ENCODE measurements around the gene KLHL1.

KLHL1 gene

GRCh38 chr13:69912630-69913029 lies 195.6 kb downstream of the KLHL1 start:
- DNase-seq: no peak

DNA sequence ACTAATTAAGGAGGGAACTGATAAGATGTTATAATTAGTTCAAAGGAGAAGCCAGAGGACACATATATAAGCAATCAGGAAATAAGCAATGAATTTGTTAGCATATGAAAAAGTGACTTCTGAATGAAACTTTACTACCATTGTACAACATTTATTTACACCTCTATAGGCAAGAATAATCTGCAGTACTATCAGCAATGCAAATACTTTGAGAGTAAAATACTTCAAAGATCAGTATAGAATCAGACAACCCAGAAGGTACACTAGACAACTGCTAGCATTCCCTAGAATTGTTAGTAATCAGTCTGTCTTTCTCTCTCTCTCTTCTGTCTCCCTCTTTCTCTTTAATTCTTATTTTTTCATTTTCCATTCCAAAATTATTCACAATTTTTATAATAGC lies 197.5 kb downstream of the KLHL1 start:
- no peak for DNase-seq
- in situ Hi-C loops (cut with MboI; ENCODE audit: low pct_unique_long_range_greater_than_20kb, low sequenced_read_pairs): no loop called here

More at GRCh38 chr13:69912630-69913029, 195.6 kb downstream of the KLHL1 start:
- in situ Hi-C loops (cut with MboI; ENCODE audit: low pct_unique_long_range_greater_than_20kb, low sequenced_read_pairs): no loop called here

GRCh38 chr13:69904784-69905183 lies 203.5 kb downstream of the KLHL1 start:
- in situ Hi-C loops (cut with MboI; ENCODE audit: low pct_unique_long_range_greater_than_20kb, low sequenced_read_pairs): no loop called here
- no peak for DNase-seq

GRCh38 chr13:69903081-69903480 lies 205.2 kb downstream of the KLHL1 start:
- in situ Hi-C loops (cut with MboI; ENCODE audit: low pct_unique_long_range_greater_than_20kb, low sequenced_read_pairs): no loop called here
- DNase-seq: no peak

DNA sequence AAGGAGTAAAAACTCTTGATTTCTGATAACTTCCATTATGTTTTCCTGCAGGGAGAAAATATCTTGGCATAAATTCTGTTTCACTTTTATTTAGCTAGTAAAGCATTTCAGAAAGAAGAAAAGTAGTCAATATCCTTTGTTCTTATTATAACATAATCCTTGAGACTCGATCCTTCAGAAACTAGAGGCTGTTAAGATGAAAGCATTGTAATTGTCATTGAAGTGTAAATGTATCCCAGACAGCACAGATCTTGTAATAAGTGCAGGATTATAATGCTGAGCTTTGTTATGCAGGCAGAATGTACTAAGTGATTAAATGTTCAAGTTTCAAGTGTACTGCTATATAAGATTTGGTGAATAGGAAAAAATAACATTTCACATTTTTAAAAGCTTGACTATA lies 225.8 kb downstream of the KLHL1 start:
- in situ Hi-C loops (cut with MboI; ENCODE audit: low pct_unique_long_range_greater_than_20kb, low sequenced_read_pairs): no loop called here
- DNase-seq: no peak

- no peak for DNase-seq
- in situ Hi-C loops (cut with MboI; ENCODE audit: low pct_unique_long_range_greater_than_20kb, low sequenced_read_pairs): no loop called here
These were observed 228.3 kb downstream of the KLHL1 start for GRCh38 chr13:69879936-69880335.

- DNase-seq: no peak
- in situ Hi-C loops (cut with MboI; ENCODE audit: low pct_unique_long_range_greater_than_20kb, low sequenced_read_pairs): no loop called here
These were observed 235.8 kb downstream of the KLHL1 start for GRCh38 chr13:69872321-69873047.

DNA sequence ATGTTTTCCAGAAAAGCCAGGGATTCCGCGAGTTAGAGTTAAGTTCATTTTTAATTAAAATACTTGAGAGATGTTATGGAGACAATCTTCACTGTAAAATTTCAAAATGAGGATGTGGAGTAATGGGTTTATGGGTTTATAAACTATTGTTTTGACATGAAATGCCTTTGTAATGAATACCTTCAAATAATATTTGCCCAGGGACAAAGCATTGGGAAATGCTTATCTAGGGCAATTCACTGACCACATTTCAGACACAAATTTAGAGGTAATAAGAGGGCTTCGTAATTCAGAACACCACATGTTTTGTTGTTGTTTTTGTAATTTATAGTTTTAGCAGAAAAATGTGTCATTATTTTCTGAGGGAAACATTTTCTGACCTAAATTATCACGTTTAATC lies 241.7 kb downstream of the KLHL1 start:
- no peak for DNase-seq
- in situ Hi-C loops (cut with MboI; ENCODE audit: low pct_unique_long_range_greater_than_20kb, low sequenced_read_pairs): no loop called here

GRCh38 chr13:69857183-69857821 lies 250.9 kb downstream of the KLHL1 start:
- in situ Hi-C loops (cut with MboI; ENCODE audit: low pct_unique_long_range_greater_than_20kb, low sequenced_read_pairs): no loop called here
- peak; percentile 59 for DNase-seq

GRCh38 chr13:69856331-69856730 lies 251.9 kb downstream of the KLHL1 start:
- no peak for DNase-seq
- in situ Hi-C loops (cut with MboI; ENCODE audit: low pct_unique_long_range_greater_than_20kb, low sequenced_read_pairs): no loop called here

DNA sequence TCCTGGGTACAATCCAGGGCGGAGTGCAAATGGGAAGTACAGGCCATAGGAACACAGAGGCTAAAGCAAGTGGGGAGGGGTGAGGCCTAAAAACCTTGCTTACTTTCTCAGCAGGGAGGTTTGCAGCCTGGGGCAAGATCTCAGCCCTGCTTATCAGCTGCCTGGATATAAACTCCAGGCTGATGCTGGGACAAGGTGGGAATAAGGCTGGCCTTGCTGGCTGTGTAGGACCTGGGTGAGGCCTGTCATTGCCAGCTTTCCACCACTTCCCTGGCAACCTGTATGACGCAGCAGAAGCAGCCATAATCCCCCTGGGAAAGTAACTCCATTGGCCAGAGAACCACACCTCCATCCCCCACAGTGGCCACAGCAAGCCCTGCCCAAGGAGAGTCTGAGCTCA lies 279.7 kb downstream of the KLHL1 start:
- in situ Hi-C loops (cut with MboI; ENCODE audit: low pct_unique_long_range_greater_than_20kb, low sequenced_read_pairs): no loop called here
- no peak for DNase-seq

DNA sequence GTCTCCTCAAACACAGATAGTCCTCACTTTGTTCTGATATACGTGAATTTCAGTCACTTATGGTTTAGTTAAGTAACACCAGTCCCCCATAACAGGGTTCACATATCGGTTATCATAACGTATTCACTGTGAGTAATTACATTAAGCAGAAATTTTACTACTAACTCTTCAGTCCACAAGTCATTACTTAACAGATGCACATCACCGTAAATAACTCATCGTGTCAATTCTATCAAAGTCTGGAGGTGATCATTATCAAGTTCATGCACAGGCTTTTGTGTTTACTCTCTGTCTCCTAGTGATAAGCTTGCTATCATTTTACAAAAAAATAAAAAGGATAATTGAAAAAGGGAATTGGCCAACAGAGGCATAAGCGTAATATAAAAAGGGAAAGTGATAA lies 288.1 kb downstream of the KLHL1 start:
- in situ Hi-C loops (cut with MboI; ENCODE audit: low pct_unique_long_range_greater_than_20kb, low sequenced_read_pairs): no loop called here

DNA sequence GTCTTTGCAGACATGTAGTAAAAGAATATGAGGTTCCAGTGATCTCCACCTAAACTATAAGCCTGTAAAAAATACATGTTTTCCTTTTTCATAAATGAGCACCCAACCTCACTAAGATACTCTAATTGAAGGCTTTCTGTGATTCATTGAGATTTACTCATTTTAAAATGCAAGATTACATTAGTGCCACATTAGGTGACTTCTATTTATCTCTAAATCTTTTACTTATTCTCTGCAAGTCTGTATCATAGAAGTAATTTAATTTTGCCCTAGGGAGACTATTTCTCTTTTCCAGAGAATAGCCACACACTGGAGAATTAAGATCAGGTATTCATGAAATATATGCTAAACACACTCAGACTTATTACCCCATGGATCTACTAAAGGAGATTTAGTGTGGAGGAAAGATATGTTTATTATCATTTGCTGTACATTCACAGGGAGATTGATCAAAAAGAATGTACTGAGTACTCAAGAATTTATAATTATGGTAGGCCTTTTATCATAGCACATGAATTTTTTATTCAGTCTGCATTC lies 290.9 kb downstream of the KLHL1 start:
- in situ Hi-C loops (cut with MboI; ENCODE audit: low pct_unique_long_range_greater_than_20kb, low sequenced_read_pairs): no loop called here
- no peak for DNase-seq

More for the DNA sequence above, 288.1 kb downstream of the KLHL1 start:
- DNase-seq: no peak

DNA sequence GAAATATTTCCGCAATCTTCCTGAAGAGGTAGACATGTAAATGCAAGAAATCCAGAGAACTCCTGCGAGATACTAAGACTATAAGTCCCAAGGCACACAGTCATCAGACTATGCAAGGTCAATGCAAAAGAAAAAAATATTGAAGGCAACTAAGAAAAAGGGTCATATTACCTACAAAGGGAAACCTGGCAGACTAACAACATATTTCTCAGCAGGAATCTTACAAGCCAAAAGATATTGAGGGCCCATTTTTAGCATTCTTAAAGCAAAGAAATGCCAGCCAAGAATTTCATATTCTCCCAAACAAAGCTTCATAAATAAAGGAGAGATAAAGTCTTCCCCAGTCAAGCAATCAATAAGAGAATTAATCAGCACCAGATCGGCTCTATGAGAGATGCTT lies 299.1 kb downstream of the KLHL1 start:
- DNase-seq: no peak
- in situ Hi-C loops (cut with MboI; ENCODE audit: low pct_unique_long_range_greater_than_20kb, low sequenced_read_pairs): no loop called here

DNA sequence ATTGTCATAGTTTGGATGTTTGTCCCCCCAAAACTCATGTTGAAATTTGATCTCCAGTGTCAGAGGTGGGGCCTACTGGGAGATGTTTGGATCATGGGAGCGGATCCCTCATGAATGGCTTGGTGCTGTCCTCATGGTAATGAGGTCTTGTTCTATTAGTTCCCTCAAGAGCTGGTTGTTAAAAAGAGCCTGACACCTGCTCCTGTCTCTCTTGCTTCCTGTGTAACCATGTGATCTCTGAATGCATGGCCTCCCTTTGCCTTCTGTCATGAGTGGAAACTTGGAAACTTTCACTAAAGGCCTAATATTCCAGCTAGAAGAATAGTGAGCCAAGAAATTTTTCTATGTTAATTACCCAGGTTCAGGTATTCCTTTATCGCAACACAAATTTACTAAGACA lies 312.0 kb downstream of the KLHL1 start:
- DNase-seq: no peak
- in situ Hi-C loops (cut with MboI; ENCODE audit: low pct_unique_long_range_greater_than_20kb, low sequenced_read_pairs): no loop called here

DNA sequence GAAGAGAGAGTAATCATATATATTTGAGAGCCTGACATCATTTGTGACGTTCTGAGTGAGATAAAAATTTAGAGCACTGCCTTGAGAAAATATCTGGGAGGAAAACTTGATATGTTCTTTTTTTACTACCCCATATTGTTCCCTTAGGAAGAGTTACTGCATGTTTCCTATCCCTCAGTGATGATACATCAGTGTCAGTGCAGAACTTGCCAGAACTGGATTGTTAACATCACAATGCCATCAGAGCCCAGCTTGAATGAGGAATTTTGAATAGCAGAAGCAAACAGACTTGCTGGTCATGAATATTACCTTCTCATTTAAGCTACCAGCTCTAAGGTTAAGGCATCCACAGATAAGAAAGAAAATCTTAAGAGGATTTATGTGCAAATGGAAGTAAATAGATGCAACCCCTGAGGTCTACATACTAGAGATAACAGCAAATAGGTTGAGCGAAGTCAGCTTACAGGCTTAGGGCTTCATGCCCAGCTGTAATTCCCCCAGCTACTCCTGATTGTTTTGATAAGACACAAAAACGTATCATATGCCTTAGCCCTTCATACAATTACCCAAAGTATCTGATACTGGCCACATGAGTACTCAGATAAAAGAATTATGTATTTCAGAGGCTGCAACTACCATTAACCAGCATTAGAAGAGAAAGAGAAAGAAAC lies 314.3 kb downstream of the KLHL1 start:
- in situ Hi-C loops (cut with MboI; ENCODE audit: low pct_unique_long_range_greater_than_20kb, low sequenced_read_pairs): no loop called here
- DNase-seq: no peak

DNA sequence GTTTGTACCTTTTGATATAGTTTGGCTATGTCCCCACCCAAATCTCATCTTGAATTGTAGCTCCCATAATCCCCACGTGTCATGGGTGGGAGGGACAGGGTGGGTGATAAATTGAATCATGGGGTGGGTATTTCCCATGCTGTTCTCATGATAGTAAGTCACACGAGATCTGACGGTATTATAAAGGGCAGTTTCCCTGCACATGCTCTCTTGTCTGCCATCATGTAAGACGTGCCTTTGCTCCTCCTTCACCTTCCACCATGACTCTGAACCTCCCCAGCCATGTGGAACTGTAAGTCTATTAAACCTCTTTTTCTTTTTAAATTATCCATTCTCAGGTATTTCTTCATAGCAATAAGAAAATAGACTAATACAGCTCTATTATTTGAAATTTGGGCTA lies 331.3 kb downstream of the KLHL1 start:
- in situ Hi-C loops (cut with MboI; ENCODE audit: low pct_unique_long_range_greater_than_20kb, low sequenced_read_pairs): no loop called here

GRCh38 chr13:69769608-69770007 lies 338.6 kb downstream of the KLHL1 start:
- in situ Hi-C loops (cut with MboI; ENCODE audit: low pct_unique_long_range_greater_than_20kb, low sequenced_read_pairs): no loop called here
- DNase-seq: no peak

More for the DNA sequence above, 331.3 kb downstream of the KLHL1 start:
- DNase-seq: no peak

GRCh38 chr13:69761581-69761980 lies 346.7 kb downstream of the KLHL1 start:
- no peak for DNase-seq
- in situ Hi-C loops (cut with MboI; ENCODE audit: low pct_unique_long_range_greater_than_20kb, low sequenced_read_pairs): no loop called here

DNA sequence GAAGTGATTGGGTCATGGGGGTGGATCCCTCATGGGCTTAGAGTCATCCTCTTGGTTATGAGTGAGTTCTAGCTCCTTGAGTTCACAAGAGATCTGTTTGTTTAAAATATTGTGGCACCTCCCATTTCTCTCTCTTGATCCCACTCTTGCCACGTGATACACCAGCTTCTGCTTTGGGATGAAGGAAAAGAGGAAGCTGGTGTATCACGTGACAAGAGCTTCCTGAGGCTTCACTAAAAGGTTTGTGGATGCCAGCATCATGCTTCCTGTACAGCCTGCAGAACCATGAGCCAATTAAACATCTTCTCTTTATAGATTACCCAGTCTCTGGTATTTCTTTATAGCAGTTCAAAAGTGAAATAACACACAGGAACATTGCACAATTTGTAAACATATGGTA lies 353.2 kb downstream of the KLHL1 start:
- DNase-seq: peak; percentile 29
- in situ Hi-C loops (cut with MboI; ENCODE audit: low pct_unique_long_range_greater_than_20kb, low sequenced_read_pairs): no loop called here

Measured in KBM-7 (cell line).